GM10847 (cell line): Measurements from ENCODE around the gene ANKFY1.

ENCODE experiments used
- POLR2A ChIP-seq: IDR thresholded peaks from 2 replicates; pipeline ENCODE4 v1.6.1; 2011; ENCODE audit not compliant: insufficient read length; ENCODE audit errors: extremely low read depth

ANKFY1 gene

DNA sequence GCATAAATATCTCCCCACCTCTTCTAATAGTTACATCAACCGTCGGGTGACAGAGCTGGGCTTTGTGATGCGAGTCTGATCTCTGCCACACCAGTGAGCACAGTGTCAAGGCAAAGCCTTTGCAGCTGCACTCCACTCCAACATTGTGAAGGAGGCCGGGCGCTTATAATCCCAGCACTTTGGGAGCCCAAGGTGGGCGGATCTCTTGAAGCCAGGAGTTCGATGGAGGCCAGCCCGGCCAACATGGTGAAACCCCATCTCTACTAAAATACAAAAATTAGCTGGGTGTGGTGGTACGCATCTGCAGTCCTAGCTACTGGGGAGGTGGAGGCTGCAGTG lies 101.8 kb downstream of the ANKFY1 start:
- no peak for TF ChIP-seq POLR2A

DNA sequence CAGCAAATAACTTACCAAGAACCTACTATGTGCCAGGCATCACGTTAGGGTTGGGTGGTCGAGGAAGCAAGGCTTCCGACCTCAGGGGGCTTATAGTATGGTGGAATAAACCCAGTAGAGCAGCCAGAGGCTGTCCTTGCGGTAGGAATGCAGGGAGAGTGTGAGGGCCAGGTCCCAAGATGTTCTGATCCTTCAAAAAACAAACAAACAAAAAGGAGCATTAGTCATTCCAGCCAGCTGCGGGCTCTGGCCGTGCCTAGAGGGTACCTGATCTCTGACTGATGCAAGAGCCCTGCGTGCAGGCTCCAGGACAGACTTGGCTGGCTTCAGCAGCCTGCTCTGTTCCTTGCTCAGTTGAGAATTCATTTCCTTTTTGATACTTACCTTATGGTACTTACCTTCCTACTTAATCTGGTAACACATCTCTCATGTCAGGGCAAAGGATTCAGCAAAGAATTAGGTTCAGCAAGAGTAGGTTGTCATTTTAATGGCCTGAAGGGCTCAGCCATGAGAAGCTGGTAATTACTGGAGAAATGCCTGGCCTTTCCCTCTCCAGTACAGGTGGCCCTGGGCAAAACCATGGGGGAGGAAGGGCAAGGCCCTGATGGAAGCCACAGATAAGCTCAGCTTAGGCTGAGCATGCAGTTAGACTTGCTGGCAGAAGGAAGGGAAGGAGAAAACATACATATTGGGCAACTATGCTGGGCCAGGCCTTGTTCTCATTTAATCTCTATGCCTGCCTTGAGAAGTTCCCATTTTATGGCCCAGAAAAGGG lies 102.4 kb downstream of the ANKFY1 start:
- TF ChIP-seq POLR2A = no peak

DNA sequence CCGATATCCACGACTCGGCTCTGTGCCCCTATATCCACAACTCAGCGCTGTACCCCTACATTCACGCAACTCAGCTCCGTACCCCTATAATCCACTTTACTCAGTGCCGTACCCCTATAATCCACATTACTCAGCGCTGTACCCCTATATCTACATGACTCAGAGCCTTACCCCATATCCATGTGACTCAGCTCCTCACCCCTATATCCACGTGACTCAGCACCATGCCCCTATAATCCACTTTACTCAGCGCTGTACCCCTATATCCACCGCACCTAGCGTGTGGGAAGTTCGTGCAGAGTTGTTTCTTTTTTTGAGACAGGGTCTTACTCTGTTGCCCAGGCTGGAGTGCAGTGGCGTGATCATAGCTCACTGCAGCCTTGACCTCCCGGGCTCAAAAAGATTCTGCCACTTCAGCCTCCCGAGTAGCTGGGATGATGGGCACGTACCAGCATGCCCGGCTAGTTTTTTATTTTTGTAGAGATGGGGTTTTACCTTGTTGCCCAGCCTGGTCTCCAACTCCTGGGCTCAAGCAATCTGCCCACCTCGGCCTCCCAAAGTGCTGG lies 103.4 kb downstream of the ANKFY1 start:
- TF ChIP-seq POLR2A = no peak

DNA sequence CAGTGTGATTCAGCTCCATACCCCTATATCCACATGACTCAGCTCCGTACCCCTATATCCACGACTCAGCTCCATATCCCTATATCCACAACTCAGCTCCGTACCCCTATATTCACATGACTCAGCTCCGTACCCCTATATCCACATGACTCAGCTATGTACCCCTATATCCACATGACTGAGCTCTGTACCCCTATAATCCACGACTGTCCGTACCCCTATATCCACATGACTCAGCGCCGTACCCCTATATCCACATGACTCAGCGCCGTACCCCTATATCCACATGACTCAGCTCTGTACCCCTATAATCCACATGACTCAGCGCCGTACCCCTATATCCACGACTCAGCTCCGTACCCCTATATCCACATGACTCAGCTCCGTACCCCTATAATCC lies 104.0 kb downstream of the ANKFY1 start:
- TF ChIP-seq POLR2A = no peak

DNA sequence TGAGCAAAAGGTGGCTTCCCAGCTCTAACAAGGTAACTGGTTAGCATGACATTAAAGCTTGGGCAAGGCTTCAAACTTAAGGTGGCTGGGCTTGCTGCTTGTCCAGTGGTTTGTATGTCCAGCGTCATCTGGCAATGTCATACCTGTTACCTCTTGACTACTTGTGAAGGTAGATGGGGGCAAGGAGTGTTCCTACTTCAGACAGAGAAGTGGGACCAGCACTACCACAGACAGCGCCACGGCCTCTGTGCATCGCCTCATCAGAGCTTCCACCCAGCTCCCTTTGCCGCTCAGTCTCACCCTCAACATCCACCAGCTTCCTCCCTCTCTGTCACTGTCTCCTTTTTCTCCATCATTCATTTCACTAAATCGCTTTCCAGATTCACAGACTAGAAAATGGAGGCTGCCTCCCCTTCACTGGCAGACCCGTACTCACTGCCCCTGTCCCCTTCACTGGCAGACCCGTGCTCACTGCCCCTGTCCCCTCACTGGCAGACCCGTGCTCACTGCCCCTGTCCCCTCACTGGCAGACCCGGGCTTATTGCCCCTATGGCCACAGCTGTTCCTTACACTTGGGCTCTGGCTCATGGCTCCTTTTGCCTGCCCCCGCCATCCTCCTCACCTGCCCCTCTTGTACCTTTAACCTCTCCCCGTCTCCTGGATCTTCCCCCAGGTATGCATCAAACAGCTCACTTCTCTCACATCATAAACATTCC lies 106.0 kb downstream of the ANKFY1 start:
- TF ChIP-seq POLR2A = no peak

DNA sequence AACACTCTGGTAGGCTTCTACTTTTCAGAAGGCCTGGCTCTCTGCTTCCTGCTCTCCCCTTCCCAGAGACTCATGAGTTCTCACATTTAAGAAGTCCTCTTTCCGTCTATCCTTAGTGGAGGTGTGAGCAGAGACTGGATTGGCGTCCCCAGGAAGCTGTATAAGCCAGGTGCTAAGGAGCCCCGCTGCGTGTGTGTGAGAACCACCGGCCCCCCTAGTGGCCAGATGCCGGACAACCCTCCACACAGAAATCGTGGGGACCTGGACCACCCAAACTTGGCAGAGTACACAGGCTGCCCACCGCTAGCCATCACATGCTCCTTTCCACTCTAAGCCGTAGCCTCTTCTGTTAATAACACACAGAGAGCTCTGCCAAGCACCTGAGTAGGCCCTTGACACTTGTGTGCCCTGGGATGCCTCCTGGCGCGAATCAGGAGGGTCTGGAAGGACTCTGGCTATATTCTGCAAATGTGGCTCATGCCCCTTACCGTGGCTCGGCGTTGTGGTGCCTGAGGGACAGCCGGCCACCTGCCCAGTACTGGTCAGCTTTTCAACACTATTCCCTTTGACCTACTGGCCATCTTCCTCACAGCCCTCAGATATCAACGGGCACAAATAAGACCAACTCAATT lies 106.9 kb downstream of the ANKFY1 start:
- no peak for TF ChIP-seq POLR2A

DNA sequence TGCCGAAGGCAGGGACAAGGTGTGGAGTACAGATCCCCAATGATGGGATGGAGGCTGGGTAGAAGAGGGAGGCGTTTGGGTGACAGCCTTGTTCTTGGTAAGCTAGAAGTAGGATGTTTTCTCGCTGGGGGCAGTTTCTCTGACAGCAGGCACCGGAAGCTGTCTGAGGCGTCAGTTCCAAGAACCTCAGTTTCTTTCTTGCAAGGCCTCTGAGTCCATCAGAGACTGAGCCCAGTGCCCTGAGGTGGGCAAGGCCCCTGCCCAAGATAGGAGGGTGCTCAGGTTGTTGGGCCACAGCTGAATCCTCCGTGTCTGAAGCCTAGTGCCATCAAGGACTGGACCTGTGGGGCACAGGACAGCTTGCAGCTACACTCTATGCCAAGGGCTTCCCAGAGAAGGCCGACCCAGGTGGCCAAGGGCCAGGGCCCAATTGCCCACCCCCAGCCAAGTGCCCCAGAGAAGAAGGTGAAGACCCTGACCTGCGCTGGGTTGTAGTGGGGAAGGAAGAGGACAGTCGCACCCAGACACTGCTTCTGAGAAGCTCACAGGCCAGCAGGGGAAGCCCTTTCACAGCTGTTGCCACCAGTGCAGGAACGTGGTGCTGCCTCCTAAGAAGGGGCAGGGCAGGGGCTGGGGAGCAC lies 107.7 kb downstream of the ANKFY1 start:
- no peak for TF ChIP-seq POLR2A

DNA sequence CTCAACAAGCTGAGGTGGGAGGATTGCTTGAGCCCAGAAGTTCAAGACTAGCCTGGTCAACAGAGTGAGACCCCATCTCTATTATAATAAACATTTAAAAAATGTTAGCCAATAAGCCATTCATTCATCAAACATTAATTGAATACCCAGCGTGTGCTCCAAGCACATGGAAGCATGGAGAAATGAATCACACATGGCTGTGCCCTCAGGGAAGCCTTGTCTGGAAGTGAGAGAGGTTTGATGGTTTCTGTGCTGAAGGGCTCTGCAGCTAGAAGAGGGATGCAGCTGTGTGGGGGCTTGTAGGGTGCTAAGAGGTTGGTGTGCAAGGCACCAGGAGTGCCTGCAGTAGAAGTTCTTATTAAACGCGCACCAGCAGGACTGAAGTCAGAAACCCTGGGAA lies 109.6 kb downstream of the ANKFY1 start:
- no peak for TF ChIP-seq POLR2A

DNA sequence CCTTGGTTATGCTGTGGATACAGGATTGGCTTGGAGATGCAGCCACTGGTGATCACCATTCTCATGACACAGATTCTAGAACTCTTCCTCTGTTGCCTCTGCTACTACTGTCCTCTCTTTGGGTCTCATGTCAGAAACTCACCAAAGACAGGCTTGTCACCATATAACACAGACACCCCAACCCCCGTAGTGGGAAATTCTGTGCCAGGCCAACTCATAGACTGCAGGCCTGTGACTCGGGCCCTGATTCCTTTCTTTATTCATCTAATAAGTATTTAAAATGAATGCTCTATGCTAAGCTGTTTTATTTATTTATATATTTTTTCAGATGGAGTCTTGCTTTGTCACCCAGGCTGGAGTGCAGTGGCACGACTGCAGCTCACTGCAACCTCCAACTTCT lies 111.3 kb downstream of the ANKFY1 start:
- no peak for TF ChIP-seq POLR2A

DNA sequence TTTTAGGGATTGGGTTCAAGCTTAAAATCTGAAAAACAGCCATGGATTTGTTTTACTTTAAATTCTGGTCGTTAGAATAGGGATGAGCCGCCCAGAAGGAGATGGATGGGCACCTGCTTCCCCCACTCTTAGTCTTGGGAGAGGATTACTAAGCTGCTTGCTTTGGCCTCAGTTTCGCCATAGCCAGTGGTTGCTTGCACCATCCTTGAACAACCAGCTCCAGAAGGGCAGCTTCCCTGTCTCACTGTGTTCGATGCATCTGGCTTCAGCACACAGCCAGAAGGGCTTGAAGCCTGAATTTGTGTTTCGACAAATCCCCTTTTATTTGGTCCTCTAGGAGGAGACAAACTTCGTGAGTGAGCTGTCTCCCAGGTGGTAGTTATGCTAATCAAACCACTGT lies 113.7 kb downstream of the ANKFY1 start:
- TF ChIP-seq POLR2A = no peak

DNA sequence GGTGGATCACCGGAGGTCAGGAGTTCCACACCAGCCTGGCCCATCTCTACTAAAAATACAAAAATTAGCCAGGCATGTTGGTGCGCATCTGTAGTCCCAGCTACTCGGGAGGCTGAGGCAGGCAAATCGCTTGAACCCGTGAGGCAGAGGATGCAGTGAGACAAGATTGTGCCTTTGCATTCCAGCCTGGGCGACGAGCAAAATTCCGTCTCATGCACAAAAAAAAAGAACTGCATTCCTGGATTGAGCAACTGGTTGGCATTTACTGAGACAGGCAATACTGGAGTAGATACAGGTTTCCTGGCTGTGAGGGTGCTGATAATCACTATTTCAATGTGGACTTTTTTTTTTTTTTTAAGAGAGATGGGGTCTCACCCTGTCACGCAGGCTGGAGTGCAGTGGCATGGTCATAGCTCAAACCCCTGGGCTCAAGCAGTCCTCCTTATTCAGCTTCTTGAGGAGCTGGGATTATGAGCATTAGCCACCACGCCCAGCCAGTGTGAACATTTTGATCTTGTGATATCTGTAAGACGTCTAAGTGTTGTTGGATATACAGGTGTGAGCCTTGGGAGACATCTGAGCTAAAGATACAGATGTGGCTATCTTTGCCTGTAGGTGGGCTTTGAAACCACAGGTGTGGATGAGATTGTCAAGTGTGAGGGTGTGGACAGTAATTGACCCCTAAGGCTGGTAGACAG lies 115.0 kb downstream of the ANKFY1 start:
- no peak for TF ChIP-seq POLR2A

DNA sequence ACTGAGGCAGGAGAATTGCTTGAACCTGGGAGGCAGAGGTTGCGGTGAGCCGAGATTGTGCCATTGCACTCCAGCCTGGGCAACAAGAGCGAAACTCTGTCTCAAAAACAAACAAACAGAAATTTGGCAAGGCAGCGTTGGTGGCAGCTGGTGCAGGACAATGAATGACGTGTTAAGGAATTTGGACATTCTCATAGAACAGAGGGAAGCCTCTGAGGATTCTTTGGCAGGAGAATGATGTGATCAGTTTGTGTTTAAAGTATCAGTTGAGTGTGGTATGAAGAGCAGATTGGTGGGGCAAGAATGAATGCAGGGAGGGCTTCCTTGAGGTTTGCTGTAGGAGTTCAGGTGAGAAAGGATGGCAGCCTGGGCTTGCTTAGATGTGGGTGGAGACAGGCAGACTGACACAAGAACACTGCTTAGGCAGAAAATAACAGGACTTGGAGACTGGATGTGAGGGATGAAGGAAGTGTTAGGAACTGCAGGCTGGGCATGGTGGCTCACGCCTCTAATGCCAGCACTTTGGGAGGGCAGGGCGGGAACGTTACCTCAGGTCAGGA lies 115.9 kb downstream of the ANKFY1 start:
- no peak for TF ChIP-seq POLR2A

DNA sequence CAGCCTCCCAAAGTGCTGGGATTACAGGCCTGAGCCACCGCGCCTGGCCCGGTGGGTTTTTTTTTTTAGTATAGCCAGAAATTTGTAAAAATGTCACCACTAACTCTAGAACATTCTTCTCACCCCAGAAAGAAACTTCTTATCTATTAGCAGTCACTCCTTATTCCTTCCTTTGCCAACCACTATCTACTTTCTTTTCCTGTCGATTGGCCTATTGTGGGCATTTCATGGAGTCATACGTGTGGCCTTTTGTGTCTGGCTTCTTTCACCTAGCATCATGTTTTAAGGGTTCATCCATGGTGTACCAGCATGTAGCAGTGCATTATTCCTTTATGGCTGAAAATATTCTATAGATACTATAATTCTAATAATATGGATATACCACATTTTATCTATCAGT lies 117.1 kb downstream of the ANKFY1 start:
- no peak for TF ChIP-seq POLR2A

DNA sequence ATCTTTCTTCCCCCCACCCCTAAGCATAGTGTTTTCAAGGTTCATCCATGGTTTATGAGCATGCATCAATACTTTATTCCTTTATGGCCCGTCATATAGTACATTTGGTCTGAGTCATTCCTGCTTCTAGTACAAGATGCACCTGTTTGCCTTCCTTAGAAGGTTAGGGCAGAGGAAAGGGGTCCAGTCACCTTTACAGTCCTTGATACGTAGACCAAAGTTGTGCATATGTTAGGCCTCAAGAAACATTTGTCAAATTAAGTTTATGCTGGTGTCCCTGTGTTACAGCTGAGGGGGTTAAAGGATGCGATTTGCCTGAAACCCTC lies 119.4 kb downstream of the ANKFY1 start:
- TF ChIP-seq POLR2A = no peak
